Measurements from ENCODE around the gene SPOCK1.

Gene SPOCK1

DNA sequence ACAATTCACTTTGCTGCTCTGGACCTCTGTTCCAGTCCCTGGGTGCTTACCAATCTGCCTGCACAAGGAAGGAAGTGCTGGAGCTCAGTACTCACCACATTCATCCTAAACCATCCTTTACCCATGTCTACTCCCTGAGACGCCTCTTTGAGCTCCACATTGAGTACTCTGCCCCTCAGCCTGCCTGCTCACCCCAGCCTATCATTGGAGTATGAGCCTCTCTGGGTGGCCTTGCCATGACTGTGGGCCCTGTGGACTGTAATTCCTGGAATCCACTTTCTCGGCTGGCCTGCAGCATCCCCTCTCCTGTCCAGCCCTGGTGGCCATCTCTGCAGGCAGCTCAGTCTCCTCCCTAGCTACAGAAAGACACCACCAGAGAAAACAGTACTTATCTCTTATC lies 428.6 kb downstream of the SPOCK1 start:
- DNase-seq (ENCODE audit: low spot score): no peak

DNA sequence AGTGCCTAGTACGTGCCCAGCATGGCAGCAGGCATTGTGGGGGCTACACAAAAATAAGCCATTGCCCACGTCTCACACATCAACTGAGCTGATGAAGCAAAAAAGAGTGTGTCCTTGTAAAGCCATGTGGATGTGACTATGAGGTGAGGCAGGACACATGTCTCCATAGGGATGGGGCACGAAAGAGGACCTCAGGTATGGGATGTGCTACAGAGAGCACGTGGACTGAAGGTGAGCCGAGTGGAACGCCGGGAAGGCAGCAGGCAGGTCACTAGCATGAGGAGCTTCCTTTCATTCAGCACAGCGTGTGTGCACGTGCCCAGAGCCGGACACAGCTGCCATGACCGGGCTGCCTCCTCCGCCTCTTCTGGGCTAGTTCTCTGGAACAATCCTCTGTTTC lies 429.8 kb downstream of the SPOCK1 start:
- no peak for DNase-seq (ENCODE audit: low spot score)

DNA sequence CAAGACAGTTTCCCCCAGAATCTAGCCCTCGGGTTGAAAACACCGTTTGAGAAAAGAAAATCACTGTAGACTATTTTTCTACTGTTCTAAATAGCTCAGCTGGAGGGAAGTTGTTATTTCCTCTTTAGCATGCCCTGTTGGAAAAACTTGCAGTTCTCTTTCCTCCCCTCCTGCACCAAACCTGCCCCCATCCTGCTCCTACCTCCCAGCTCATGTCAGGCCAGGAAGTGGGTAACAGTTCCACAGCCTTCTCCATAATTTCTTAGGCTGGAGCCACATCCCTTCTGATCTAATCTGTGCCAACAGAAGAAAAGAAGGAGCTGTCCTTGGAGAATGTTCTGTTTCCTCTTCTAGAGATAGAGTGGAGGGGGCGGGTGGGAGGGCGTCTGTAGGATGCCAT lies 437.7 kb downstream of the SPOCK1 start:
- DNase-seq (ENCODE audit: low spot score): no peak

DNA sequence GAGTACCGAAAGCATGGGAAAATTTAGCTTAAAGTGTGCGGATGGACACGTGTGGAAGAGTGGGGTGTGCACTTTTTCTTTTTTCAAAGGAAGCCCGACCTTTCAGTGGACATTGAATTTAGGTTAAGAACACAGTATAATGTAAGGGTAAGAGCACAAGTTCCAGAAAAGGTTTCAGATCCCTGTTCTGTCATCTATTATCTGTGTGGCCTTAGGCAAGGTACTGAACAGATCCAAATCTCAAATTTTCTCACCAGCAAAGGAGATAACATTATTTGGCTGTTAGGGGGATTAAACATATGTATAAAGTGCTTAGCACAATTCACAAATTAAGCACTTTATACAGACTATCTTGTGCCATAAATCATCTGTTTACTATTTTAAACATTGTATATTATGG lies 441.0 kb downstream of the SPOCK1 start:
- no peak for DNase-seq (ENCODE audit: low spot score)

DNA sequence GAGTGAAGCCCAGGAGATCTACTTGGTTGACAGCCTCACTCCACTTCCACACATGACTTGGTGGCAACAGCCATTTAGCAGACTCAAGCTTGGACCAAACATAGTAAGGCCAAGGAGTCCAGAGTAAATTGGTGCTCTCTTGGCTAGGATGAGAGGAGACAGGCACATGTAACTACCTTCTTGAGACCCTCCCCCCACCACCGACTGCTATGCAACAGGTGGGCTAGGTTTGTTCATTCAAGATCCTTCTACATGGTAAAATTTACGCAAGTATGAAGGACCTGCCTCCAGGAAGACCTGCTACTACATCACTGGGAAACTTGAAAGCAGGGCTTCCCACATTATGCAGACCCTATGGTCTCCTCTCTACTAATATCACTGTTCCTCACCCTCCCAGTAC lies 442.4 kb downstream of the SPOCK1 start:
- no peak for DNase-seq (ENCODE audit: low spot score)

DNA sequence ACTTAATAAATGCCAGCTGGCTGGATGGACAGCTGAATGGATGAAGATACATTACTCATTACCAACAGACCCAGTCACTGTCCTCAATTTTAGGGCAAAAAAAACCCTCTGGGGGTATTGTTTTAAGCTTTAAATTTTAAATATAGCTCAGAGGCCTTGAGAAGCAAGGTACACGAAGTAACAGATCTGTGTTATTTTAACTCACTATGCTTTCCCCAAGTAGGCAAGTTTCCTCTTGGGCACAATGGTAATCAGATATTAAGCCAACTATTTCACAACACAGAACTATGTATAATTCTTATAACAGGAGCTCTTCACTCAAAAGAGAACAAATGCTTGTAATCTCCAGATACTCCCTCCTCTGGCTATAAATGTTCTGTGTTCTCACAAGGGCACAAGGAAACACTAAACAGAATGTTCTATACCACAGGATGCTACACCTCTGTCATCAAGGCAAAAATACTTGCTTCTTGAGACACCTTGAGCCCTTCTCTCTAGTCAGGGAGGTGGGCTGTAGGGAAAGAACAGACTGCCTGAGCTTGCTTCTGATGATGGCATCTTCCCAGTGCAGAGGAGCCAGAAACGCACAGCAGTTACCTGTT lies 443.8 kb downstream of the SPOCK1 start:
- DNase-seq (ENCODE audit: low spot score): no peak

DNA sequence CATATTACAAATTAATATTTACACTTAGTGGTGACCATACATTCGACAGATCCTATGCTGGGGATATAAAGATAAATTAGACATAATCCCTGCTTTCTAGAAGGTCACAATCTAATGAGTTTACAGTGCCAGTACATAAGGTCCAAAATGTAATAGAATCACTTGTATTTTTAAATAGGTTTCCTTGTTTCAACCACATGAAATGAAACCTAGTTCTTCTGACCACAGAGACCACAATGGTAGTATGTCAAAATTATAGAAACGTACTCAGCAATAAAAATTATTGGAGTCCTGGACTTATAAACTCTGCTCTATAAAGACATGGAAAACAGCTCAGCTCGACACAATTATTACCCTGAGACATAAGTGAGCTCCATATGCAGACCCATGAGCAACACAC lies 444.3 kb downstream of the SPOCK1 start:
- DNase-seq (ENCODE audit: low spot score): no peak

DNA sequence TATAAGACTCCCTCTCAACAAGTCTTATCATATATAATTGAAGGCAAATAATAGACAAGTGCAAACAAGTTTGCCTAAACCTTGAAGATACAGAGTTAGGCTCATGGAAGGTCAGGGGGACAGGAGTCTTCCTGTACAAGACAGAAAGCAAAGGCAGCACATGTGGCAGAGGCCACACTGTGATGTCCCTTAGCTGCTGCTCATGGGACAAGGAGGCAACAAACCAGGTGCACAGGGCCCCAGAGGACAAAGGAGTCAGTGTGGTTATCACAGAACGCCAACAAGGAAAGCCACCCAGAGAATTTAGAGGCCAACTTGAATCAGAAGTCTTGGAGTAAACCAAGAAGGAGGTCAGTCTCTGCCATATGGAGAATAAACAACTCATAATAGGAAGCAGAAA lies 444.8 kb downstream of the SPOCK1 start:
- no peak for DNase-seq (ENCODE audit: low spot score)

DNA sequence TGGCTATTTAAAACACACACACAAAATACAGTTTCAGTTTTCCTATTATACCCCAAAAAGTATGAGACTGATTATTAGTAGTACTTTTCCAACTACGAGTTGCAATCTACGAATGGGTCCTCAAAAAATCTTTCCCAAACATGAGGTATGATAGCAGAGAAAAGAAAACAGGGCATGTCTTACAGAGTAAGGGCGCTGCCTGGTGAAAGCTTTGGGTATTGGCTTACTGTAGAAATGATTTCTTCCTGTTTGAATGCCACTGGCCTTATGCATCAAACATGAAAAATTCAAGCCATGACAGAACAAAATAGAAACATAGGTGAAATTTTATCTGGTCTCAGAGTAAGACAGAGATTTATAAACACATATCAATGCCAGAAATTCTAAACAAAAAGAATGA lies 448.0 kb downstream of the SPOCK1 start:
- no peak for DNase-seq (ENCODE audit: low spot score)

DNA sequence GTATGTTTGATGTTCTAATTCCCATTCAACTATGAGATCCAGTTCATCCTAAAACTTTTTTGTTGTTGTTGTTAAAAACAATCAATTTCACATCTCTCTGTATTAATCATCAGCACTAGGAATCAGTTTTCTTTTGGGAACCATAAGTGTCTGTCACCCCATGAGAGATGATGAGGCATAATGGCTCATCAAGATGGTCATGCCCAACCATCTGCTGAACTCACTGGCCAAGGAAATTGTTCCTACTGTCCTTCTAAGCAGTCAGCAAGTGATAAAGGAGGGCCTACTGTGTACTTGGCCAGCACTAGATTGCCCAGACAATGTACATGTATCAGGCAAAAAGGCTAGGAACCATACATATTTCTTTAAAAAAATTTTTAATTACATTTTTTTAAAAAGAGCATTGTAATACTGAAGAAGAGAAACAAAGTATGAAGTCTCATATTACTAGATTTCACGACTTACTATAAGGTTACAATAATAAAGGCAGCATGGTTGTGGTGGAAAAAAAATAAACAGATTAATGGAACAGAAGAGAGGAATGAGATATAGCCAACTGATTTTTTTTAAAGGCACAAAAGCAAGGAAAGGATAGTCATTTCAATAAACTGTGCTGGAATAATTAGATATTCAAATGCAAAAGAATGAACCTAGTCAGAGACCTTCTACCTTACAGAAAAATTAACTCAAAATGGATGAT lies 458.3 kb downstream of the SPOCK1 start:
- DNase-seq (ENCODE audit: low spot score): no peak

DNA sequence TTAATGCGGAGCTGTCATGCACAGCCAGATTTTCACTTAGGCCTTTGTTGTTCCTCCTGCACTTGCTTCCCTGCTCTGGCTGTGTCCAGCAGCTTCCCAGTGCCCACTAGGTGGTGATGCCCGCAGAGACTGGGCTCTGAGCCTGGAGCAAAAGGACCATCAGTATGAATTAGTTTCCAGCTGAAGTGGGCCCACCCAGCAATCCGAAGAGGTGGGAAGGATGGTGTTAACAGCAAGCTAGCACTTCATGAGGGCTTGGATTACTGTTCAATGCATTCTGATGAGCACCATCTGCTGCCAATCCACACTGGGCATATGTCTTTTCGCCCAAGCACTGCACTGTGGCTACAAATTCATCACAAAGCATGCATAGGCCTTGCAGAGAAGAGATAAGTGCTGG lies 459.1 kb downstream of the SPOCK1 start:
- DNase-seq (ENCODE audit: low spot score): no peak

DNA sequence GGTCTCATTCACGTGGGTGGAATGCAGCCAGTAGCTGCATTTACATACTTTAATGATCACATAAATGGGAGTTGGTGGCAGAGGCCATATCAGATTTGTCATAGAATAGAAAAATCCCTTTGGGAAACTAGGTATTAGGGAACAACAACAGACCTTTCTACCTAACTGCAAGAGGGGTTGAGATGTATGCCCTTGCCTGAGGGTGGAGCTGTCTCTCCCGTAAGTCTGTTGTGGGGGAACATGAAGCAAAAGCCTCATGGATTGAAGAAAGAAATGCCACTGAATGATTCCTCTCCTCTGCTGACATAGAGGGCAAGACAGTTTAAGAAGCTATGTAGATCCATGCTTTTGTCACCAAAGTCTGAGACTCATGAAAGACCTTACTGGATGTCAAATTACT lies 461.3 kb downstream of the SPOCK1 start:
- DNase-seq (ENCODE audit: low spot score): no peak

DNA sequence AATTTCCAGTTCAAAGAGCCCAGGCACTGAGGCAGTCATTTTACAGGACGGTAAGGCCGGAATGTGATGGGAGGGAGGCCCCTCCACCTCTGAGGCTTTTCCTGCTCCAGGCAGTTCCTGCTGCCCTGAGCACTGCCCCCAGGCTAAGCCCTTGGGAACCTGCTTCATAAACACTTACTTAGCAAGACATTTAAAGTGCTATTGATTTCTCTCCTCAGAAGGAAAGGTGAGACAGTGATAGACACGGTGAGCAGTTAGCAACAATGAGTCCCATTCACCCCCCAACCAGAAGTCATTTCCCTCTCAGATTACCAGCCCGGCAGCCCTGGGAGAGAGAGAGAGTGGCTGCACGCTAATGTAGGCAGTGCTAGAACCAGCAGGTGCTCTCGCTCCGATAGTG lies 462.5 kb downstream of the SPOCK1 start:
- no peak for DNase-seq (ENCODE audit: low spot score)

DNA sequence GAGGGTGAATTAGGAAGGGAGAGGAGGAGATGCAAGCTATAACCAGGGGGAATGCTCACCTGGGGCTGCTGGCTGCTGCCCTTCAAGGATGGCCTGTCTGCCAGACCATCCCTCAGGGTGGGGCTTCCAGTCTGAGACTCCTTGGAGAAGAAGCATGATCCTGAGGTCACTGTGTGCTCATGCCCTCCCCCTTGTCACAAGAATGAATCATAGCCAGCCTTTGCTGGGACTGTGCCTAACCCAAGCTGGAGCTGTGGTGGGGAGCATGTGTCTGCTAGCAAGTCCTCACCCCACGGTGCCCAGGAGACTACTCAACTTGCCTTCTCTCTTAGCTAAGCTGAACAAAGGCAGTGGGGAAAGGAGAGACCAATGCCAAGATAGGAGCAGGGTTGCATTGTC lies 463.6 kb downstream of the SPOCK1 start:
- DNase-seq (ENCODE audit: low spot score): no peak

DNA sequence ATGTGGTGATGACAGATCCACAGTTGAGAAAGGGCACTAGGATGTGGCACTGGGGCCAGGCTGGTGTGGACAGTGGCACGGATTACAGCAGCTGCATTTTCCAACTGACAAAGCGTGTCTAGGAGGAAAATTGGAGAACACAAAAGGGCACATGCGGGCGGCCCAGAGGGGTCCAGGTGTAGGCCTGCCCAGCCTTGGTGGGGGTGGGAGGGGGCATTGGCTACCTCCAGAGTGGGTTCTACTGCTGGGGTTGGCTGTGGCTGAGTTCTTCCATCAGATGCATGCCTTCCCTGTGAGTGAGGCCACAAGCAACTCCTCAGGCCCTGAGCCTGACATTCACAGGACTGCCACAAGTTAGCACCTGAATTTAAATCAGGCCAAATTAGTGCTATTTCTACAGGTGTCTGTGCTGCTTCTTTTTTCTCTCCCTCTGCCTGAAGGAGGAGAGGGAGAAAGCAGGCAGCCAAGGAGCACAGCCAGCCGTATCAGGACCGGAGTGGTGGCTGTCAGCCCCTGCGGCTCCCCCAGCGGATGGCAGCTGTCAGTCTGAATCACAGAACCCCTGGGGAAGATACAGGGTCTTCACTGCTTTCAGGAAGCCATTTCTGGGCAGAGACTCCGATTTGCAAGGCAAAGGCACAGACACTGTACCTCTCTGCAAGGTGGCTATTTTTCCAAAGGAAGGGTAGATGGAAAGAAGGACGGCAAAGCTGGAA lies 464.2 kb downstream of the SPOCK1 start:
- DNase-seq (ENCODE audit: low spot score): no peak

DNA sequence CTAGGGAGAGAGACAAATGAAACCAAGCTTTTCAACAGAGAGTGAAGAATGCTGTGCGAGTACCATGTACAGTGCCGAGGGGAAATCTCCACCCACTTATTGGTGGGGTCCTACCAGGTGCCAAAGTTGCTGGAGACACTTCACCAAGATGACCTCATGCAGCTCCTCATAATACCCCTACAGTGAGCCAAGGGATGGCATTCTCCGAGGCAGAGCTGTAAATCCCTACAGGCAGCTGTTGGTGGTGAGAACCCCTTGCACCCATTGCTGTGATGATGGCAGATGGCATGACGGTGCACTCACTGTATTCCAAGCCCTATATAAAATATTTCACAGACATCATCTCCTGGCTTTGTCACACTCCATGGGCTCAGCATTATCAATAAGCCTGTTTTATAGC lies 464.9 kb downstream of the SPOCK1 start:
- no peak for DNase-seq (ENCODE audit: low spot score)

DNA sequence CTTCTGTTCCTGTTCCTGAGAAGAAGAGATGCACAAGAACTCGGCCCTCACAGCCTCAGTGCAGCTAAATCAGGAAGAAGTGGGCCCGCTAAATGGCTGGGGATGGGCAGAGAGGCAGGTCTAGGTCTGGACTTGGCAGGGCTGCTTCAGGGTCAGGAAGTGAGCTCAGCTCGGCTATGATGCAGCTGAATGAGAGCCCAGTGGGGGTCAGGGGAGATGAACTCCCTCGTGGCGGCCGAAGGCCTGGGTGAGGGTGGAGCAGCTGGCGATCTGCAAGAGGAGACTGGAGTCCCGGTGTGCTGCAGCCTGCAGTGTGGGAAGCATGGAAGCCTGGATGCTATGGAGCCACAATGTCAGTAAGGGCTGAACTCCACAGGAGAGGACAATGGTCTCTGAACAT lies 466.2 kb downstream of the SPOCK1 start:
- DNase-seq (ENCODE audit: low spot score): no peak

DNA sequence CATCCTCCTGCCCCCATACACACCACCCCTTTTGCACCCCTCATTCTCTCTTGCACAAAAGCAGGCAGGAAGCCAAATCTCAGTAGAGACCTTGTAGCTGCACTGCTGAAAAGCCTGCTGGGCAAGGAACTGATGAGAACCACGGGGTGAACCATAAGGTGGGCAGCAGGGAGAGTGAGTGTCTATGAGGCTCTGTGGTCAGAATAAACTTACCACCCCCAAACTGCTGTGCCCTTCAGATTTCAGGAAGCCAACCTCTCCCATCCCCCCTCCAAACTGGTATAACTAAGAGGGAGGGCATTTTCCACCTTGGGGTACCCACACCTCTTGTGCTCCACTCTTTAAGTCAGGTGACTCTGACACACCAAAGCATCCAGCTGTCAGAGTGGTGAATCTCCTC lies 471.4 kb downstream of the SPOCK1 start:
- no peak for DNase-seq (ENCODE audit: low spot score)

DNA sequence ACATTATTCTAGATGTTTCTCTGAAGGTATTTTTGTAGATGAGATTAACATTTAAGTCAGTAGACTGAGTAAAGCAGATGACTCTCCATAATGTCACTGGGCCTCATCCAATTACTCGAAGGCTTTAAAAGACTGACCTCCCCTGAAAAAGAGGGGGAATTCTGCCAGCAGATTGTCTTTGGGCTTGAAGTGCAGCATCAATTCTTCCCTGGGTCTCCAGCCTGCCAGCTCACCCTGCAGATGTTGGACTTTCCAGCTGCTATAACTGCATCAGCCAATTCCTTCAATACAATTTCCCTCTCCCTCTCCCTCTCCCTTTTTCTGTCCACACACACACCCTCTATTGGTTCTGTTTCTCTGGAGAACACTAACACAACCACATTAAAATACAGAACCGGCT lies 472.8 kb downstream of the SPOCK1 start:
- no peak for DNase-seq (ENCODE audit: low spot score)

DNA sequence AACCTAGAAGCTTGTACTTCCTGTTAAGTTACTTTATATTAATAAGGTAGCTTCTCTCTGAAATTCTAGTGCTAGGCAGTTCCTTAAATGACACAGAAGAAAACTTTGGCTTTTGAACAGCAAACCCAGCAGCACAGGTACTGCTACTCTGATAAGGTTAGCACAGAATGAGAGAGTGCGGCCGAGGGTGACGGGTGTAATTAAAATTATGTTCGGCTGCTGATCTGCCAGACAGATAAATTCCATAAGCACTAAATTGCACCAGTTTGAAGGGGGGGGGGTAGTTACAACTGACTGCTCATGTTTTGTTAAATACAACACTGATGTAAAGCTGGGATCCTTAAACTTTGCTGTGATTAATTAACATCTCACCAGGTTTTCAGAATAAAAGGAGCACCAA lies 475.1 kb downstream of the SPOCK1 start:
- no peak for DNase-seq (ENCODE audit: low spot score)

DNA sequence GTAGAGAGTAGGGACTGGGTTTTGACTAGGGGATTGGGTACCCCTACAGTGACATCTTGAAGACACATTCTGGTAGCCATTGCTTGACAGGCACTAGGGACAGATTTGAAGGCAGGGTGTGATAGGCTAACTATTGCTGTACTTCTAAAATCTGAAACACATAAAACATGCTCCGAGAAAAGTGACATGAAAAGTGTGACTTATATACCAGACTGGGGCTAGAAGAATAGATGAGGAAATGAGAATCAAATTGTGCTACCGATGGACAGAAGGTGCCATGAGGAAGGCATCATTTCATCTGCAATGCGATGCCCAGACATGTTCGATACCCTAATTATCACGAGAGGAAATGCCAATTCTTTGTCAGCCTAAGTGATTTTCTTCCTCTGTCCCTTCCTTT lies 475.8 kb downstream of the SPOCK1 start:
- DNase-seq (ENCODE audit: low spot score): no peak

DNA sequence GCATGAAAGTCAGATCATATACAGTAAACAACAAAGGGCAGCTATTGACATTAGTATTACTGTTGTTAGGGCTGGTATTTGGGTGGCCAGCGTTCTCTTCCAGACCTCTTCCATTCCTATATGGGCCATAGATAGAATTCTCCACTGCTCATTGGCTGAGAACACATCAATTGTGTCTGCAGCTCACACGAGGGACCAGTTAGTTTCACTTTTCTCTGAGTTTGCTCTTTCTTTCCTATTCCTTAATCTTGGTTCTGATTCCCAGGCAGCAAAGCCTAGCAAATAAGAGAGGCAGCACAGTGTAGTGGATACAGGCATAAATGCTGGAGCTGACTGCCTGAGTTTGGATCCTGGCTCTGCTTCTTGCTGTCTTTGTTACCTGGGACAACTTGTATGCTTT lies 476.4 kb downstream of the SPOCK1 start:
- DNase-seq (ENCODE audit: low spot score): no peak

DNA sequence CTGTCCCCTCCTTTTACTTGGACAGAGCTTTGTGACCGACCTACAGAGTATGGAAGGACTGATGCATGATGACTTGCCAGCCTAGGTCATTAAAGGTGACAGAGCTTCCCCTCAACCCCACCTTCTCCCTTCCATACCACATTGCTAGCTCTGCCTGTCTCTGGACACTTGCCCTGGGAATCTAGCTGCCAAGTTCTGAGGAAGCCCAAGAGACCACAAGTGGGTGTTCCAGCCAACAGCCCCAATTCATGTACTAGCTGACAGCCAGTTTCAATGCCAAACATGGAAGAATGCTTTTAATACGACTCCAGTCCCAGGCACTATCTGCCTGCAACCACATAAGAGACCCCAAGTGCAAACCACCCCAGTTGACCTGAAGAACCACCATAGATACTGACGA lies 477.1 kb downstream of the SPOCK1 start:
- no peak for DNase-seq (ENCODE audit: low spot score)

DNA sequence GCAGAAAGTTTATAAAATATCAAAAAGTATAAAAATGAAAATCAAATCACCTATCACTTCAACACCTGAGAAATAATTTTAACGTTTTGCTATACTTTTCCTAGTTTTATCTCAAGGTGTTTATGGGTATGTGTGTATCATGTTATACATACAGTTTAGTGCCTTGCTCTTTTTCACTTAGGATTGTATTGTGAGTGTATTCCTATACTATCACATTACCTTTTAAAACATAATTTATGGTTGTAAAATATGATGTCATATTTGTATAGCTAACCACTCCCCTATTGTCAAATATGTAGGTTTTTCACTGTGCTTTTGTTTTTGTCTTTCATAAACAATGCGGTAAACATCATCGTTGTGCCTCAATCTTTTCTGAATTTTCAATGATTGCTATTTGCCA lies 479.9 kb downstream of the SPOCK1 start:
- DNase-seq (ENCODE audit: low spot score): no peak
